ENCODE data around the gene CARD8. TPM values are rescaled to one million over a fixed set of nuclear protein-coding genes. Genes with fewer than 3 reads are reported as not detected.

Gene CARD8
- total RNA-seq, 1 experiment from 2014 or later, result 25.6 TPM

GRCh38 chr19:48192750-48193149 lies 63.0 kb downstream of the CARD8 start:
- no peaks in the 10 kb centered on the region for H3K4me1 ChIP-seq (replicated peaks; ENCODE audit: insufficient read depth)
- H3K4me3 ChIP-seq, result no peak overlapping the region
- no peaks in the 10 kb centered on the region for H3K79me2 ChIP-seq (ENCODE audit: low read depth)
- no peak for DNase-seq
- no peaks in the 10 kb centered on the region for H3K36me3 ChIP-seq (ENCODE audit: low read depth)
- no TSS peak for BruUV-seq (replicated peaks)
- H4K20me1 ChIP-seq (ENCODE audit: insufficient read depth), result peaks cover 8% of the 10 kb centered on the region; the same call in 1 of the 2 replicates
- H2AFZ ChIP-seq, result no peak overlapping the region
- TF ChIP-seq CTCF (conservative IDR thresholded peaks at IDR 0.05) (no peak), EZH2 (IDR thresholded peaks at IDR 0.05; ENCODE audit: low read depth) (no peak)
- no peak overlapping the region for H3K27ac ChIP-seq
- no peaks in the 10 kb centered on the region for H3K9me2 ChIP-seq (ENCODE audit: insufficient read depth)
- ChIA-PET CTCF (no interaction called here), POLR2A (ENCODE audit: unreplicated experiment) (no interaction called here)
- intact Hi-C loops (cut with micrococcal nuclease; ENCODE audit: unreplicated experiment), result no loop called here
- H3K4me2 ChIP-seq, result no peak overlapping the region
- H3K27me3 ChIP-seq (ENCODE audit: insufficient read depth, low read depth), result no peaks in the 10 kb centered on the region
- H3F3A ChIP-seq (ENCODE audit: insufficient read depth, low read depth), result no peaks in the 10 kb centered on the region; the same call in 1 of the 2 replicates
- H3K9me3 ChIP-seq (ENCODE audit: insufficient read depth, low read depth), result no peaks in the 10 kb centered on the region

GRCh38 chr19:48190885-48191284 lies 64.8 kb downstream of the CARD8 start:
- TF ChIP-seq EZH2 (IDR thresholded peaks at IDR 0.05; ENCODE audit: low read depth), result no peak
- no peak for TF ChIP-seq CTCF (conservative IDR thresholded peaks at IDR 0.05)
- no peak overlapping the region for H3K4me2 ChIP-seq
- CTCF ChIA-PET, result interaction anchor here (0.9 kb wide), 1 partner anchor 13 kb away, joined by 4 read pairs; no protein-coding TSS in a partner anchor

GRCh38 chr19:48190288-48190884 lies 65.3 kb downstream of the CARD8 start:
- no peaks in the 10 kb centered on the region; the same call in 1 of the 2 replicates for H3F3A ChIP-seq (ENCODE audit: insufficient read depth, low read depth)
- H3K79me2 ChIP-seq (ENCODE audit: low read depth), result no peaks in the 10 kb centered on the region
- no peaks in the 10 kb centered on the region for H3K4me1 ChIP-seq (replicated peaks; ENCODE audit: insufficient read depth)
- no peak overlapping the region for H3K4me2 ChIP-seq
- peaks cover 11% of the 10 kb centered on the region; the same call in 1 of the 2 replicates for H4K20me1 ChIP-seq (ENCODE audit: insufficient read depth)
- no peaks in the 10 kb centered on the region for H3K27me3 ChIP-seq (ENCODE audit: insufficient read depth, low read depth)
- H3K4me3 ChIP-seq, result no peak overlapping the region
- H3K9me2 ChIP-seq (ENCODE audit: insufficient read depth), result no peaks in the 10 kb centered on the region
- BruUV-seq (replicated peaks), result no TSS peak
- no peak for DNase-seq
- no peaks in the 10 kb centered on the region for H3K36me3 ChIP-seq (ENCODE audit: low read depth)
- H3K27ac ChIP-seq, result no peak overlapping the region
- no peak overlapping the region for H2AFZ ChIP-seq
- TF ChIP-seq EZH2 (IDR thresholded peaks at IDR 0.05; ENCODE audit: low read depth) (no peak), CTCF (conservative IDR thresholded peaks at IDR 0.05) (0 out of 2 replicates have a peak, but pooled peaks have one; percentile 17)
- no peaks in the 10 kb centered on the region for H3K9me3 ChIP-seq (ENCODE audit: insufficient read depth, low read depth)
- POLR2A ChIA-PET (ENCODE audit: unreplicated experiment), result no interaction called here
- CTCF ChIA-PET, result no interaction called here
- intact Hi-C loops (cut with micrococcal nuclease; ENCODE audit: unreplicated experiment), result no loop called here

More at GRCh38 chr19:48190885-48191284, 64.8 kb downstream of the CARD8 start:
- Histone ChIP-seq H3K9me3 (ENCODE audit: insufficient read depth, low read depth) (no peaks in the 10 kb centered on the region), H3K4me3 (no peak overlapping the region), H3K36me3 (ENCODE audit: low read depth) (no peaks in the 10 kb centered on the region), H3K79me2 (ENCODE audit: low read depth) (no peaks in the 10 kb centered on the region), H3K27me3 (ENCODE audit: insufficient read depth, low read depth) (no peaks in the 10 kb centered on the region), H3K4me1 (replicated peaks; ENCODE audit: insufficient read depth) (no peaks in the 10 kb centered on the region), H3K27ac (no peak overlapping the region), H2AFZ (no peak overlapping the region), H3F3A (ENCODE audit: insufficient read depth, low read depth) (no peaks in the 10 kb centered on the region; the same call in 1 of the 2 replicates), H4K20me1 (ENCODE audit: insufficient read depth) (peaks cover 11% of the 10 kb centered on the region; the same call in 1 of the 2 replicates), H3K9me2 (ENCODE audit: insufficient read depth) (no peaks in the 10 kb centered on the region)
- POLR2A ChIA-PET (ENCODE audit: unreplicated experiment), result no interaction called here
- no peak for DNase-seq
- intact Hi-C loops (cut with micrococcal nuclease; ENCODE audit: unreplicated experiment), result no loop called here
- BruUV-seq (replicated peaks), result no TSS peak

All from PC-9 (cell line).